A204.1 (cell line): ENCODE data around the gene CHSY1.

Source experiments
- FAIRE-seq: peaks from 2 replicates; lab custom pipeline; 2012; peaks lifted over from hg19 to GRCh38; lab: Jason Lieb, UNC

Gene CHSY1

GRCh38 chr15:101170568-101171350, 81.1 kb downstream of the CHSY1 start:
- no peak for FAIRE-seq

GRCh38 chr15:101169495-101170071, 82.3 kb downstream of the CHSY1 start:
- no peak for FAIRE-seq

GRCh38 chr15:101168898-101169494, 82.9 kb downstream of the CHSY1 start:
- FAIRE-seq = no peak

DNA sequence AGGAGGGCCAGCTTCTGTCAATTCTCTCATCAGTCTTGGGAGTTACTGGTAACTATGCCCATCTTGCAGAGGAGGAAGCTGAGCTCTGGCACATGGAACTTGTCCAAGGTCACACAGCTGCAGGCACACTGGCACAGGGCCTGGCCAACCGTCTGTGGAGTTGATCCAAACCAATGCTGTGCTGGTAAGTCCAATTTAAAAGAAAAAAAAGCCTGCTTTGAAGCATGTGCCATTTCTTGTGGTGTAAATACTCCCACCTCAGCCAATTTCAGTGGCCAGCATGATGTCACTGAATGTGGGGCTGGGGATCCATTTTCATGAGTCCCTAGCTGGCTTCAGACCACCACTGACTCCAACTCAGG, 83.4 kb downstream of the CHSY1 start:
- FAIRE-seq = no peak

- FAIRE-seq = no peak
These were observed 83.9 kb downstream of the CHSY1 start for GRCh38 chr15:101167753-101168462.

- FAIRE-seq = no peak
These were observed 84.5 kb downstream of the CHSY1 start for GRCh38 chr15:101167411-101167752.

GRCh38 chr15:101165905-101166471, 85.9 kb downstream of the CHSY1 start:
- no peak for FAIRE-seq

GRCh38 chr15:101162701-101163483, 89.0 kb downstream of the CHSY1 start:
- no peak for FAIRE-seq

DNA sequence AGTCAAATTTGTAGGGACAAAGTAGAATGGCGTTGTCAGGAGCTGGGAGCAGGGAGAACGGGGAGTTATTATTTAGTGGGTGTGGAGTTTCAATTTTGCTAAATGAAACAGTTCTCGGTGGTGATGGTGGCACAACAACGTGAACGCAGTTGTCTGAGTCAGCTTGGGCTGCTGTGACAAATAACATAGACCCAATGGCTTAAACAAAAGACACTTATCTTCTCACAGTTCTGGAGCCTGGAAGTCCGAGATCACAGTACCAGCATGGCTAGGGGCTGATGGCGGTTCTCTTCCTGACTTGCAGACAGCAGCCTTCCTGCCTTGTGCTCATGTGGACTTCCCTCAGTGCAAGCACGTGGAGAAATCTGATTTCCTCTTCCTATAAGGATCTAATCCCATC, 90.2 kb downstream of the CHSY1 start:
- no peak for FAIRE-seq

GRCh38 chr15:101159936-101160815, 91.7 kb downstream of the CHSY1 start:
- no peak for FAIRE-seq

DNA sequence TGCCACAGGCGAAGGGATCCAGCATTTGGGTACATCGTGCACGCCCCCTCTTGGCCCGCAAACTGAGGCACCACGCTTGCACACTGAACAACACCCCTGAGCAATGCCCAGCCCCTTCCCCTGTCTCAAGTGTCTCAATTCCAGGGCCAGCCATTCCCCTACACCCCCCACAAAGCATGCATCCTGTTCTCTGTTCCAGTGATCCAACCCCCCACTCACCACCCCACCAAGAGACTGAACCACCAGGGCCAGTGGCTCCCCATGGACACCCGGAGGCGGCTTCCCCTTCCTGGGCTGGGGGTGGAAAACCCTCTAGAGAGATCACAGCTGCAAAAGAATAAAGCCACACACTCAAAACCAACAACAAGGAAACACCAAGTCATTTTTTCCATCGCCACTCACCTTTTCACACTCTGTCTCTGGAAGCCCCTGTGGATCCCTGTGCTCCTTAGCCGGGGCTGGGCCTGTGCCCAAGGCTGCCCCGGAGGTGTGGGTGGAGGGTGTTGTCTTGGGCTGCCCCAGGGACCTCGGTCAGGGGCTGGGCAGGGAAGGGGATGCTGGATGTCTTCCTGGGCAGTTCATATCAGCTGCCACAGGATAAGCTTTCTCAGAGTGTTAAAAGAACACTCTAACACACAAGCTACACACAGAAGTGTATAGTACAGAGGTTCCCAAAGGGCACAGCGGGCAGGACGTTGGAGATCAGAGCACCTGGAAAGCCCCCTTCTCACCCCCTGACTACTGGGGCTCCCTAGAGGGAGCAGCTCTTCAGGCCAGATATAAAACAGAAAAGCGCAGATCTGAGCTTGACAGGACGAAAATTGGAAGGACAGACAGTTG, 92.5 kb downstream of the CHSY1 start:
- no peak for FAIRE-seq

- no peak for FAIRE-seq
These were observed 93.4 kb downstream of the CHSY1 start for GRCh38 chr15:101158166-101159095.

GRCh38 chr15:101157721-101158120, 94.1 kb downstream of the CHSY1 start:
- FAIRE-seq = no peak

GRCh38 chr15:101156509-101157159, 95.2 kb downstream of the CHSY1 start:
- FAIRE-seq = no peak

- no peak for FAIRE-seq
These were observed 95.8 kb downstream of the CHSY1 start for GRCh38 chr15:101156061-101156460.

DNA sequence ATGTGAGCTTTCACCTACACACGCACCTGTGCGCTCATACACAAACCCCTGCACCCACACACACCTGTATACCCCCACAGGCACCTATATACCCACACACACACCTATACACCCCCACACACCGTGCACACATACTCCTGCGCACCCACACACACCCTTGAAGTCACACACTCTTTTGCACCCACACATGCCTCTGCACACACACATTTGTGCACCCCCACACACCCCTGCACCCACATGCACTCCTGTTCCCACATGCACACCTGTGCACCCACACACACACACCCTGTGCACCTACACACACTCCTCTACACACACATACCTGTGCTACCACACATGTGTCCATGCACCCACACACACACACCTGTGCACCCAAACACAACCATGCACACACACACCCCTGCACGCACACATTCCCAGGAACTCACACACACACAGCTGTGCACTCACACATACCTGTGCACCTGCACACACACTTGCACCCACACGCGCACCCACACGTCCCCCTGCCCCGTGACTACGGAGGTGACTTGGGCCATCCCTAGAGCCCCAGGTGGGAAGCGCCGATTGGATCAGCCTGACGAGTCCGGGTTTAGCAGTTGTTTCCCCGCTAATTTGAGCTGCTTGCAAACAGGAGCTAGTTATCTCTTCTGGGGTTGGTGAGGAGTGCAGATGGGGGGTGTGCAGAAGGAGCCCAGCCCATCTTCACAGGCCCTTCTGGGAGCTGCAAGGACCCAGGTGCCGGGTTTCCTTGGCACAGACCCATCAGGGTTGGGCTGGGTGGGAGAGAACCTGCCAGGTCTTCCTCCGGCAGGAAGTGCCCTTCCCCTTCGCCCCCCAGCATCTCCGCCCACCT, 97.8 kb downstream of the CHSY1 start:
- no peak for FAIRE-seq

DNA sequence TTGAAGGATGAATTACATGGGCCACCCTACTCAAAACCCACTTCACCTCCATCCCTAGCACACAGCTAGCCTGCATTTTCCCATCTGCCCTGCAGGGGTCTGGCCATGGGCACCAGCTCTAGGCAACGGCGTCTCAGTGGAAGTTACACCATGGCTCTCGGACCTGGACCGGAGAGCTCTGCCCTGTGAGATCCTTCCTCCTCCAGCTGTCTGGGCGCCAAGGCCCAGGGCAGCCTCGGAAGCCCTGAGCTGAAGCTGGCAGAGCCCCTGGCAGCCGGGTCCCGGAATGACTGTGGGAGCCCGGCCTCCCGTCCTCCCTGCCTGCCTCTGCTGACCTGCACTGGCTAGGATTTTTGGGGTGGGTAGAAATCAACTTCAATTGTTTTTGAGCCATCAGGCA, 98.9 kb downstream of the CHSY1 start:
- no peak for FAIRE-seq
